Effector memory CD4-positive, alpha-beta T cell (primary cell): ENCODE data around the gene MCRIP1.

Experiments
- DNase-seq, 3 donors: peaks; one replicate each; pipeline ENCODE4 v3.0.0-alpha.2; 2020
- H3K27ac ChIP-seq: 2 replicates; pipeline ENCODE4 v1.7.0; 2013; ENCODE audit warnings: mild to moderate bottlenecking, low read length, moderate library complexity; ENCODE audit not compliant: insufficient read depth, poor library complexity, severe bottlenecking
- H3K27me3 ChIP-seq: replicated peaks from 2 replicates; pipeline ENCODE4 v1.7.0; 2013; ENCODE audit warnings: mild to moderate bottlenecking, low read length; ENCODE audit not compliant: insufficient read depth, control insufficient read depth, poor library complexity, severe bottlenecking
- H3K36me3 ChIP-seq: 2 replicates; pipeline ENCODE4 v1.7.0; 2013; ENCODE audit warnings: mild to moderate bottlenecking, low read length, moderate library complexity; ENCODE audit not compliant: control insufficient read depth, insufficient read depth
- H3K4me1 ChIP-seq: 2 replicates; pipeline ENCODE4 v1.7.0; 2013; ENCODE audit warnings: low read length, mild to moderate bottlenecking; ENCODE audit not compliant: control insufficient read depth, insufficient read depth, poor library complexity, severe bottlenecking
- H3K4me3 ChIP-seq: 2 replicates; pipeline ENCODE4 v1.7.0; 2013; ENCODE audit warnings: low read length, low read depth, mild to moderate bottlenecking; ENCODE audit not compliant: insufficient read depth, poor library complexity, severe bottlenecking
- H3K9me3 ChIP-seq: 2 replicates; pipeline ENCODE4 v1.7.0; 2013; ENCODE audit warnings: mild to moderate bottlenecking, low read length, moderate library complexity; ENCODE audit not compliant: control insufficient read depth

MCRIP1 gene

DNA sequence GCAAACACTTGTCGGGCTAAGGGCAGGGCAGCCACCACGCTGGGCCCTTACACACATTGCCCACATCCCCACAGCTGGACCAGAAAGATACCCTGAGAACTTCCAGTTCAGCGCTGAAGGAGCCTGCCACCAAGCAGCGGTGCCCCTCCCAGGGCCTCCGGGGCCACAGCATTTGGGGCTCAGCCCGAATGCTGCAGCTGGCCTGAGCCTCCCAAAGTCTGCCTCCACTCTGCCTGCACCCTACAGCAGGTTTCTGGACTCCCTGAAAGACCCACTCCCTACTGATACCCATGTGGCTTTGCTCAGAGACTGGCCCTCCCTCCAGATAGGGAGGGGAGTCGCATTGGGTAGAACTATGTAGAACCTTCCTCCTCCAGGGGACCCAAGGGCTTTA is 1.5 kb downstream of the MCRIP1 start:
- peak overlapping the region; percentile 63 for H3K27ac ChIP-seq
- H3K9me3 ChIP-seq: no peaks in the 10 kb centered on the region
- peaks cover 15% of the 10 kb centered on the region for H3K4me1 ChIP-seq
- H3K4me3 ChIP-seq: no peak overlapping the region
- no peak for DNase-seq
- H3K36me3 ChIP-seq: no peaks in the 10 kb centered on the region
- H3K27me3 ChIP-seq: no peaks in the 10 kb centered on the region

DNA sequence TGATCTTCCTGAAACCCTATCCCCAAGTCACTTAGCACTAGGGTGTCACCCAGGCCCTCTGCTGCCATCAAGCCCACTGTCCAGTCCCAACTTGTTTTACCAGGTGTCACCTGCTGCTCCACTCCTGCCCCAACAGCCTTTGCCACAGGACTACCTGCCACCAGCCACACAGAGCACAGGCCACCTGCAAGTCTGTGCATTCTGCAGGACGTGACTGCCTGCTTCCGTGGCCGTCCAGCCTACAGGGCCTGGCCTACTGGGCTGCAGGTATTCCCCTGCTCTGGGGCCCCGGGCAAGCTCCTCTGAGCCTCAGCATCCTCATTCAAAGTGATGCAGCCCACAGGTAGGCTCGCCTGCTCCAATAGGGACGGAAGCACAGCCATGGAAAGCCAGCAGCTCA is 3.2 kb downstream of the MCRIP1 start:
- Histone ChIP-seq H3K4me1 (peaks cover 15% of the 10 kb centered on the region), H3K4me3 (no peak overlapping the region), H3K27ac (no peak overlapping the region)

DNA sequence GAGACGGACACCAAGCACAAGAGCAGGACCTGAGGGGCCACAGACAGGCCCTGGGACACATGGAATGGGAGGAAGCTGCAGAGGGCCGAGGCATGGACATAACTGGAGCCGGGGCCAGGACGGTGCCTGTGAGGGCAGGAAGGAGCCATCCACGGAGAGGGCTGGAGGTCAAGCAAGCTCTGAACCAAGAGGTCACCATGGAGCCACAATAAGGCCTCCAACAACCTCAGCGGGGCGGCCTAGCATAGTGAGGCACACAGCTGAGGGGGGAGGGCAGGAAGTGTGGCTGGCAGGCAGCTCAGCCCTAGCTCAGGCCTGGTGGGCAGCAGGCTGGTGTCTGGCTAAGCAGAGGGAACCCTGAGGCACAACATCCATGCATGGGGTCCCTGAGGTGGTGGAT is 4.4 kb downstream of the MCRIP1 start:
- peaks cover 5% of the 10 kb centered on the region for H3K36me3 ChIP-seq
- H3K9me3 ChIP-seq: no peaks in the 10 kb centered on the region
- DNase-seq: no peak
- peaks cover 12% of the 10 kb centered on the region for H3K4me1 ChIP-seq
- no peak overlapping the region for H3K27ac ChIP-seq
- no peak overlapping the region for H3K4me3 ChIP-seq
- no peaks in the 10 kb centered on the region for H3K27me3 ChIP-seq

More for the DNA sequence above, 3.2 kb downstream of the MCRIP1 start:
- Histone ChIP-seq H3K27me3 (no peaks in the 10 kb centered on the region), H3K36me3 (no peaks in the 10 kb centered on the region), H3K9me3 (no peaks in the 10 kb centered on the region)
- DNase-seq: no peak

- peaks cover 7% of the 10 kb centered on the region for H3K36me3 ChIP-seq
- no peaks in the 10 kb centered on the region for H3K4me1 ChIP-seq
- no peaks in the 10 kb centered on the region for H3K27me3 ChIP-seq
- no peaks in the 10 kb centered on the region for H3K9me3 ChIP-seq
- H3K27ac ChIP-seq: no peak overlapping the region
- no peak for DNase-seq
- H3K4me3 ChIP-seq: no peak overlapping the region
These were observed 7.1 kb downstream of the MCRIP1 start for GRCh38 chr17:81825841-81826466.

DNA sequence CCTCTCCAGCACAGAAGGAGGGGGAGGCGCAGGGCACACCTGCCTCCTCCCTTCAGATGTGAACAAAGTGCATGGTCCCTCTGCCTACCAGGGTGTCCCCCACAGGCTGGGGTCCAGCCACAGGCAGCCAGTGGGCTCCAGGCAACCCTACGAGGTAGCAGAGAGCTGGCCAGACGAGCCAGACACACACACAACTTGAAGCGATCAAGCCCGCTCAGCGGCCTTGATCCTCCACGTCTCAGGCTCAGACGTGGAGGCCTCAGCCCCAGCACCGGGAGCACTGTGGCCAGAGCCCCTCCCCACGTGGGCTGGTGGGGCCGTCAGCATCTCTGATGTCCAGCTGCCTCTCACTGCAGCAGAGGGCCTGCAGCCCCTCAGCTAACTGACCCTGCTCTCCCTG is 8.5 kb downstream of the MCRIP1 start:
- Histone ChIP-seq H3K36me3 (peaks cover 7% of the 10 kb centered on the region), H3K27me3 (no peaks in the 10 kb centered on the region), H3K4me1 (no peaks in the 10 kb centered on the region), H3K9me3 (no peaks in the 10 kb centered on the region), H3K4me3 (no peak overlapping the region), H3K27ac (no peak overlapping the region)
- DNase-seq: no peak

DNA sequence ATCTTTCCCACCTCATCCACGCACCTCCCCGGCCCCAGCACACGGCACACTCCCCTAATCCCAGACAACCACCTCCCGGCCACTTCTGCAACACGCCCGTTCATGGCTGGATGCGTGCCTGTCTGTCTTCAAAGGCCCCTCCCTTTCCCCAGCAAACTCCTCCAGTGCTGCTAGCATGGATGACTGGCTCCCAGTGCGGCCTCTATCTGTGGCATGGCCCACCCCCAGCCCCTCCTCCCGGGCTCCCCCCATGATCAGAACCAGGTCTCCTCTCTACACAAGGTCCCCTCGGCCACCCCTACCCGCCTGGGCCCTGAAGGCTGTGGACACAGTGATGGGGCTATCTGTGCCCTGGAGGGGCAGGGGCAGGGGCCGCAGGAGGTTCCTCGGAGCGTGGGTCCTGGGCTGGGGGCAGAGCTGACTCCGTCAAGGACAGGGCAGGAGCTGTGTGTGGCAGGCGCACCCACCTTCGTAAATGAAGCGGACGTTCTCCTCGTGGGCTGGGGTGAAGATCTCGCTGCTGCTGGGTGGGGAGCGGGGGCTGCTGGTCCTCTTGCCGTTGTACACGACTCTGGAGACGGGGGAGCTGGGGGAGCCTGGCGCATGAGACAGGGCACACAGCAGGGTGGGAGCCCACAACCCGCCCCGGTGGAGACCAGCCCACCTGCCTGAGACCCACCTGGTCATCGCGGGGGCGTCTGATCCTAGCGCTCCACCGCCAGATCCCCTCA is 9.1 kb downstream of the MCRIP1 start:
- Histone ChIP-seq H3K4me3 (no peak overlapping the region), H3K9me3 (no peaks in the 10 kb centered on the region), H3K27me3 (no peaks in the 10 kb centered on the region), H3K4me1 (no peaks in the 10 kb centered on the region), H3K36me3 (peaks cover 7% of the 10 kb centered on the region), H3K27ac (no peak overlapping the region)
- no peak for DNase-seq

DNA sequence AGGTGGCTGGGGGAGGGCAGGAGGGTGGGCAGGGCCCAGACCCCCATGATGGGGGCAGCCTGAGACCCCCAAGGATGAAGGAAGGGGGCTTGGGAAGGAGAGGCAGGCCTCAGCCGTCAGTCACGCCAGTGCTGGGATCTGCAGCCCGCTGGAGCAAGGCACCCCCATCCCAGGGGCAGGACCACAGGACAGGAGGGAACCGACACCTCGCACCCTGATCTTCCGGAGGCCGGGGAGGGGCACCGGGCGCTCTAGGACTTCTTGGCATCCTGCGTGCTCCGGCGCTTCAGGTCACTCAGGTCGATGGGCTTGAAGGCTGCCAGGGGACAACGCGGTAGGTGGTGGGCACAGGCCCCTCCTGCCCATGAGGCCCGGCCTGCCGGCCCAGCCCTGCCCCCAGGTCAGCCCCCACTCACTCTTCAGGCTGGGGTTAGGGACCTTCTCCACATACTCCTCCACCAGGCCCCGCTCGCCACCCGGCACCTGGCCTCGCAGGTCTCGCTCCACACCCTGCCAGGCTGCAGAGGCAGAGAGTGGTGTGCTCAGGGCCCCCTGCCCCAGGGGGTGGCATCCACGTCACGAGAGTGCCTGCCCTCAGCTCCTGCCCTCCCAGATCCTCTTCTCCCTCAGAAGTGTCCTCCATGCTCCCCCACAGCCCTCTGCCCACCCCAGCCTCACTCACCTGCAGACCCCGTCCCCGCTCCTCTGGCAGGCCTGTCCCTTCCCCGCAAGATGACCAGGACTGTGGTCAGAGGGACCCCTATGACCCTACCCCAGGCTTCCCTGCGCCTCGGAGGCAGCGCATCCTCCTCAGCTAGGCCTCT is 9.9 kb downstream of the MCRIP1 start:
- Histone ChIP-seq H3K36me3 (peaks cover 7% of the 10 kb centered on the region), H3K4me3 (no peak overlapping the region), H3K27me3 (no peaks in the 10 kb centered on the region), H3K27ac (no peak overlapping the region), H3K4me1 (no peaks in the 10 kb centered on the region), H3K9me3 (no peaks in the 10 kb centered on the region)
- DNase-seq: no peak

- no peak for DNase-seq
- Histone ChIP-seq H3K36me3 (peaks cover 7% of the 10 kb centered on the region), H3K27me3 (no peaks in the 10 kb centered on the region), H3K27ac (no peak overlapping the region), H3K4me1 (no peaks in the 10 kb centered on the region), H3K4me3 (no peak overlapping the region), H3K9me3 (no peaks in the 10 kb centered on the region)
These were observed 10.8 kb downstream of the MCRIP1 start for GRCh38 chr17:81822312-81822637.

GRCh38 chr17:81821603-81822311 is 11.3 kb downstream of the MCRIP1 start:
- no peaks in the 10 kb centered on the region for H3K9me3 ChIP-seq
- H3K36me3 ChIP-seq: peaks cover 7% of the 10 kb centered on the region
- no peaks in the 10 kb centered on the region for H3K27me3 ChIP-seq
- H3K4me3 ChIP-seq: no peak overlapping the region
- DNase-seq: no peak
- no peaks in the 10 kb centered on the region for H3K4me1 ChIP-seq
- no peak overlapping the region for H3K27ac ChIP-seq
